ENCODE data around the gene TMPRSS2. TPM values are rescaled to one million over a fixed set of nuclear protein-coding genes. Genes with fewer than 3 reads are reported as not detected.

TMPRSS2 gene
- total RNA-seq: not detected
- long read RNA-seq: 0 reads

DNA sequence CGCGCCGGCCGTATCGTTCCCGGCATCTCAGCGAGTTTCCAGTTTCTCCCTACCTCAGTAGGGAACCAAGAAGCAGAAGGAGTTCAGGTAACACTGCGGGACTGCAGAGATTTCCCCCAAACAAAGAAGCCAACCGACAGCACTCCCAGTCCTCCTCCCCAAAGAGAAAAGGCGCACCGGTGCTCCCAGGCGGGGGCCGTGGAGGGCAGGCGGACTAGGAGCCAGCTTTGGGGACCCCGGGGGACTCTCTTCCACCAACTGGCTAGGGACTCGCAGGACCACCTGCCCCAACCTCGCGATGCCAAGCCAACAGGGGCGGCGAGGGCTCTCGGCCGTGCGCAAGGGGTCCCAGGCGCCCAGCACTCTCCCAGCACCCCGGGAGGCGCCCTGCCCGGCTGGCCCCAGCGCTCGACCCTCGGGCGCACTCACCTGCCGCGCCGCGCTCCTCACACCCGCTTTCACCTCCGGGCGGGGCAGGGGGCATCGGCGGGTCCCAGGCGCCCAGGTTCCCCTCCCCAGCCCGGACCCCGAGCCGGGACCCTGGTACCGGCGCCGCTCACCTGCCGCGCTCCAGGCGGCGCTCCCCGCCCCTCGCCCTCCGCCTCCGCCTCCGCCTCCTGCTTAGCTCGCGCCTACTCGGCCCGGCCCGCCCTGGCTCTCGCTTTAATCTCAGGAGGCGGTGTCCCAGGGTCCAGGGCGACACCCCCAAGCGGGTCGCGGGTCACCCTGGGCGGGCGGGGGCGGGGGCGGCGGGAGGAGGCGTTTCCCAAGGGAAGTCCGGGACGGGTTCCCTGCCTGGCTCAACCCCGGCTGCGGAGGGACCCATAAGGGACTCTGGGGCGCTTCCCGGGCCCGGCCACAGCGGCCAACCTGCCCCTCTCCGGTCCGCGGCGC is at the start of gene TMPRSS2:
Gene TMPRSS2 (minus strand): TSS at position 638 of the 894 bp plus-strand sequence. CDS start 10,025 bp downstream, outside the sequence.
- DNase-seq (ENCODE audit: missing footprints) (no peak), ATAC-seq (no peak)
- intact Hi-C loops (cut with DNase I): no loop called here

DNA sequence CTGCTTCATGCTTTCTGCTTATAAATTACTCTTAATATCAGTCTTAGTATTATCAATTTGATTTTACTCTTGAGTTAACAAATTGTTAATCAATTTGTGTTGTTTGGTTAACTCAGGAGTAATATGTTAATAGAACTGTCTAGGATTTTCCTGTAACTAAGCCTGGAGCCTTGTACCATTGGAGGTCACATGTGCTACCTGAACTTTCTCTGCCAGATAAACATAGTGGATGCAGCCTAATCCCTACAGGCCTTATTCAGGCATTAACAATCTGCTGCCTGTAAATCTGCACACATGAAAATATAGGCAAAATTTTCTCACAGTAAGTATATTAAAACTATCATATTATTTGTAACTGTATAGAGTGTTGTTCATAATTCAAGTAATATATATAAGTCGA is 47.1 kb upstream of the TMPRSS2 start:
- intact Hi-C loops (cut with DNase I): no loop called here
- ATAC-seq: no peak
- DNase-seq (ENCODE audit: missing footprints): no peak

DNA sequence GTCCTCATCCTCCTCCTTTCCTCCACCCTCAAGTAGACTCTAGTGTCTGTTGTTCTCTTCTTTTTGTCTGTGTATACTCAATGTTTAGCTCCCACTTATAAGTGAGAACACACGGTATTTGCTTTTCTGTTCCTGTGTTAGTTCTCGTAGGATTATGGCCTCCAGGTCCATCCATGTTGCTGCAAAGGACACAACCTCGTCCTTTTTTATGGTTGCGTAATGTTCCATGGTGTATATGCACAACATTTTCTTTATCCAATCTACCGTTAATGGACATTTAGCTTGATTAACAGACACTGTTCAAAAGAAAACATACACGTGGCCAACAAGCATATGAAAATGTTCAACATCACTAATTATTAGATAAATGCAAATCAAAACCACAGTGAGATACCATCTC is 44.3 kb upstream of the TMPRSS2 start:
- intact Hi-C loops (cut with DNase I): no loop called here
- DNase-seq (ENCODE audit: missing footprints) (no peak), ATAC-seq (no peak)

DNA sequence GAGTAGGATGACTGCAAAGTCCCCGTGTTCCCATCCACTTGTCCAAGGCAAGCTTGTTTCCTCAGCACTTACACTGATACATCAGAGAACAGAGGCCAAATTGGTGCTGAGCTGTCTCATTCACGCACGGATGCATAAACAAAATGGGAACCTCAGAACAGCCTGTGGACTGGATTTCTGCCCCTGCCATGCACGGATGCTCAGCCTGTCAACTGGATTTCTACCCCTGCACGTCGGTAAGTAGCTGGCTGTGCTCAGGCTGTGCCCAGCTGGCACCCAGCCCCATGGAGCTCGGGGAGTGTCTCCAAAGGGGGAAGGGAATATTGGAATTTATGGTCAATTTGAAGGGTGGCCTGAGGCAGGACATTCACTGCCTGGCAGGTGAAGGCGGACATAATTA is 40.8 kb upstream of the TMPRSS2 start:
- intact Hi-C loops (cut with DNase I): no loop called here

DNA sequence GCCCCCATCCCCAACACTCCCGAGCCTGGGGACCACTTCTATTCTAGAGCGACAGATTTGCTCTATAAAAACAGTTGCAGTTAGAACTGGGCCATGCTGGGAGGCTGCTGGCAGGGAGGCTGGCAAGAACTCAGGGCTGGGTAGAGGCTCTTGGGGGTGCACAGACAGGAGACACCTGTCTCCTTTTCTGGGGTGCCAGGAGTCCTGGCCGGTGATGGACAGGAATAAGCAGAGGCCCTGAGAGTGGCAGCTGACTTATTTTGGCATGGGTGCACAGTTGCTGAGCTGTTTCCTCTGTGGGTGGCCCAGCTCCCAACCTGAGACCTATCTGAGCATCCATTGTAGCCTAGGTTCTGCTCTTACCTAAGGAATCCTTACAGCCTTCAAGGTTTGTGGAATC is 39.2 kb upstream of the TMPRSS2 start:
- no peak for ATAC-seq
- no peak for DNase-seq (ENCODE audit: missing footprints)
- intact Hi-C loops (cut with DNase I): no loop called here

More for the DNA sequence above, 40.8 kb upstream of the TMPRSS2 start:
- DNase-seq (ENCODE audit: missing footprints): no peak
- no peak for ATAC-seq

DNA sequence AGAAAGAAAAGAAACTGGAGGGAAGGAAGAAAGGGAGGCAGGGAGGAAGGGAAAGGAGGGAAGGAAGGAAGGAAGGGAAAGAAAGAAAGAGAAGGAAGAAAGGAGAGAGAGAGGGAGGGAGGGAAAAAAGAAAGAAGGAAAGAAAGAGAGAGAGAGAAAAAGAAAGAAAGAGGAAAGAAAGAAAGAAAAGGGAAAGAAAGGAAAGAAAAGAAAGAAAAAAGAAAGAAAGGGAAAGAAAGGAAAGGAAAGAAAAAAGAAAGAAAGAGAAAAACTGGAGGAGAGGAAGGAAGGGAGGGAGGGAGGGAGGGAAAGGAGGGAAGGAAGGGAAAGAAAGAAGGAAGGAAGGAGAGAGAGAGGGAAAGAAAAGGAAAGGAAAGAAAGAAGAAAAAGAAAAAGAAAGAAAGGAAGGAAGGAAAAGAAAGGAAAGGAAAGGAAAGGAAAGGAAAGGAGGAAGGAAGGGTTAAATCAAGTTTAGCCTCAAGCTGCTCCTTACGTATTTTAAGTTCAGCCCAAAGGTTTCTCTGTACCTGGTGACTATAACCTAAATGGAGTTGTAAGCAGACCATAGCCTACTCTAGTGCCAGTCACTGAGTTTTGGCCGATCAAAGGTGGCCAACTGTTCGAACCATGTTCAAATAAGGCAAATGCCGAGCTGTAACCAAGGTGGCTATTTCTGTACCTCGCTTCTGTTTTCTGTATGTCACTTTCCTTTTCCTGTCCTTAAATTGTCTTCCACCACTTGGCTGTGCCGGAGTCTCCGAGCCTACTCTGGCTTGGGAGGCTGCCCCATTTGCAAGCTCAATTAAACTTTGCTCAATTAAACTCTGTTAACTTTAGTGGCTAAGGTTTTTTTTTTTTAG is 37.8 kb upstream of the TMPRSS2 start:
- ATAC-seq (no peak), DNase-seq (ENCODE audit: missing footprints) (no peak)
- intact Hi-C loops (cut with DNase I): no loop called here

DNA sequence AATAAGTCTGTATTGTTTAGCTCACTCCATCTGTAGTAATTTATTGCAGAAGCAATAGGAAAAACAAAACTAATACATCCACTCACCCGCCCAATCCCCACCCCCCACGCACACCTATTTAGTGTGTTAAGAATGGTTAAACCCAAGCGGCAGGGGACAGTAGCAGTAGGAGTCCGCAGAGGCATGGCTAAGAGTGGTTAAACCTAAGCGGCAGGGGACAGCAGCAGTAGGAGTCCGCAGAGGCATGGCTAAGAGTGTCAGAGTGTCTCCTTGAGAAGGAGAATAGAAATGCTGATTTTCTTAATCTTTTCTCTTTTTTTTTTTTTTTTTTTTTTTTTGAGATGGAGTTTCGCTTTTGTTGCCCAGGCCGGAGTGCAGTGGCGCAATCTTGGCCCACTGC is 34.8 kb upstream of the TMPRSS2 start:
- ATAC-seq (no peak), DNase-seq (ENCODE audit: missing footprints) (no peak)
- intact Hi-C loops (cut with DNase I): no loop called here

DNA sequence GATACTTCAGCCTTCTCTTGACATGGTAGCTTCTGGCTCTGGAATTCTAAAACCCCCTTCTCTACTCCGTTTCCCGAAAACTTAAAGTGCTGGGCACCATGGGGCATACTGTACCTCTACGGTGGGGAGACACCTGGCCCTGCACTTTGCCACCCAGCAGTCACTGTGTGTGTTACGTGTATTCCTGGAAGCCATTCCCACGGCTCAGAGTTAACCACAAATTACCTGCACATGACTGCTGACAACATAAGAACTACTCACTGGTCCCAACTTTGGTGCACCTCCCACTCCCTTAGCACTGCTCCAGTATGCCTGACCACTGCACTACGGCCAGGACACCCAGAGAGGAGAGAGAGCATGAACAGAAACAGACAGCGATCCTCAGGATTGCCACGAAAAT is 29.4 kb upstream of the TMPRSS2 start:
- intact Hi-C loops (cut with DNase I): no loop called here
- ATAC-seq: no peak

DNA sequence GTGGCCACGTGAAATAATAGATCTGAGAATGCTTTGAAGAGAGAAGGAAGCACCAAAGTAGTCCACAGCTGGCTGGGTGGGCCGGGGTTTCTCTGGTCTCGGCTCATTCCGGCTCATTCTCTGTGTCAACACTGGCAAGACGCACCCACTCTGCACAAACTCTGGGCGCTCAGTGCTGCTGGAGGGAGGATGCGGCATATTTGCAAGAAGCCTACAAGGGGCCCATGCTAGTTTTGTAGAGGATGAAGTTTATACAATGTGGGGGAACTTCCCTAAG is 28.8 kb upstream of the TMPRSS2 start:
- no peak for DNase-seq (ENCODE audit: missing footprints)
- no peak for ATAC-seq
- intact Hi-C loops (cut with DNase I): no loop called here

More for the DNA sequence above, 29.4 kb upstream of the TMPRSS2 start:
- no peak for DNase-seq (ENCODE audit: missing footprints)

DNA sequence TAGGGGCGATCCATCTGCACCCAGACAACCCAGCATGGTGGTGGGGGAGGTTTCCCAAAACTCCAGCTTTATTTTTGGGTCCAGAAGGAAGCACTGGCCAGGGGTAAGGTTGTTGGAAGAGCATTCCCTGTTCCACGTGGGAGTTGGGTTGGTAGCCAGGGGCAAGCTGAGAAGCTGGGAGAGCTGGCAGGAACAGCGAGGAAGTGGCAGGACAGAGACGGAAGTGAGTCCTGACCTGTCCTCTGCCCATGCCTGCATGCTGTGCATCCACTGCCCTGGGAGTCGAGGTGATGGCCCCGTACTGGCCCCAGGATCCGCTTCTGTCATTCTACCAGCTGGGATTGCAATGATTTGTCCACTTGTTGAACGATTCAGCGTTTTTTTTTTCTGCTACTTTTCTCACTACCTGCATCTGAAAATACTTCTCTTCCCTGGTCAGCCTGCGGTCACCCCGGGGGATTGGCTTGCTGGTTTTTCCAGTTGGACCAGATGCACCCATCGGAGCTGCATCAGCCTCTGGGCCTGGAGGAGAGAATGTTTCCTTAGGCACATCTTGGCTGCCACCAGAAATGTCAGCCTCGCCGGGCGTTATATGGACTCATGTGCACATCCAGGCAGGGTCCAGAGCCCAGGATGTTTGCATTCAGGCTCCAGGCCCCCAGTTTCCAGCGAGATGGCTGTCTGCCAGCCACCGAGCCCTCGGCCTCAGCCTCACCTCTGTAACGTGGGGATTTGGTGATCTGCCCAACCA is 28.3 kb upstream of the TMPRSS2 start:
- ATAC-seq (no peak), DNase-seq (ENCODE audit: missing footprints) (no peak)
- intact Hi-C loops (cut with DNase I): no loop called here

DNA sequence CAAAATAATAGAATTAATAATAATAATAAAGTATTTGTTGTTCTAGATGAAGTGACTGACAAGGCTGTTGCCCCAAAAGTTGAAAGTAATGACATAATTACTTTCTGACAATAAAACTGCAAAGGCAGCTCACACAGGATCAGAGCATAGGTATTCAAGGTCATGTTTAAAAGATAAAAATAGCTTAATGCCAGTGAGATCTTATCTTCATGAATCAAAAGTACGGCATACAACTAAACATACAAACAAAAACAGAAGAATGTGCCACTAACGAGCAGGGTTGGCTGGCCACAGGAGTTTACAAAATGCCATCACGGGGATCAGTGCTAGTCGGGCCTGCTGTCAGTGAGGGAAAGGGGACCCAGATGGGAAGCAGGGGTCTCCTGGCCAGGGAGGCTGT is 22.4 kb upstream of the TMPRSS2 start:
- ATAC-seq (no peak), DNase-seq (ENCODE audit: missing footprints) (no peak)
- intact Hi-C loops (cut with DNase I): no loop called here

DNA sequence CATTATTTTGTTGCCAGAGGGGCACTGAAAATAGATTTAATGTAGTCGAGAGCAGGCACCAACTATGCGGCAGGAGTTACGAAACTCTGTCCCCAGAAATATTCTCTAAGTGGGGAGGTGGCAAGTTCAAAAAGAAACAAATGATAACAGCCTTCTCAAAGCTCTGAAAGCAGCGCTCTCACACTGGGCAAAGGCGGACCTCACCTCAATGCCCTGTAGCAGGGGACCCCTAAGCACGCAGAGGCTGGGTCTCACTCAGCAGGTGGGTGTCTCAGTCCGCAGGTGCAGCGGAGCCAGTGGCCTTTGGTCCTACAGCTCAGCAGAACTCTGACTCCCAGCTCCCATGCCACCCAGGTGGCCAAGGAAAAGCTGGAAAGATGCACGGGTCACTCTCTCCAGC is 21.8 kb upstream of the TMPRSS2 start:
- intact Hi-C loops (cut with DNase I): no loop called here
- no peak for ATAC-seq
- no peak for DNase-seq (ENCODE audit: missing footprints)

DNA sequence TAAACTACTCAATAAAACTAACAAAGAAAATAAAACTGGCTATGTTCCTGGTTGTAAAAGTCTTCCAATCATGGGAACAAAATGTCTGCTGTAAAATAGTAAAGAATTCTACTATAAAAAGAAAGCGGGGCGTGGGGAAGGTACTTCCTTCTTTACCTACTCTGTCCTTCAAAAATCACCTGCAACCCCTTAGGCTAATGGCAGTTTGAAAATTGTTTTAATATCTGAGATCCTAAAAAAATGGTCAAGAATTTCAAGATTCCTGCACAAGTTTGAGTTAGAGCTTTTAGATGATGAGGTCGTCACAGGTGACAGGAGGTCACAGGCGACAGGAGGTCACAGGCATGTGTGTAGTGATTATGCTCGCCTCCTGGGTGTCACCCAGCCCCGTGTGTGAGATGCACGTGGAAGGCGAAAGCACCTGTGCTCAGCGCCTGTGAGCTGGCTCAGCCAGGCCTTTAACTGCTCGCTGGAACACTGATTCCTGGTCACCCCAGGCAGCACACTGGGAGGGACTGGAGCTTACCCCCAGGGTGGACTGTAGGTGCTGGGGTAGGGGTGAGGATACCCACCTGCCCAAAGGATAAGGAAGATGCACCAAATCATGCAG is 18.6 kb upstream of the TMPRSS2 start:
- DNase-seq (ENCODE audit: missing footprints) (no peak), ATAC-seq (no peak)
- intact Hi-C loops (cut with DNase I): no loop called here

DNA sequence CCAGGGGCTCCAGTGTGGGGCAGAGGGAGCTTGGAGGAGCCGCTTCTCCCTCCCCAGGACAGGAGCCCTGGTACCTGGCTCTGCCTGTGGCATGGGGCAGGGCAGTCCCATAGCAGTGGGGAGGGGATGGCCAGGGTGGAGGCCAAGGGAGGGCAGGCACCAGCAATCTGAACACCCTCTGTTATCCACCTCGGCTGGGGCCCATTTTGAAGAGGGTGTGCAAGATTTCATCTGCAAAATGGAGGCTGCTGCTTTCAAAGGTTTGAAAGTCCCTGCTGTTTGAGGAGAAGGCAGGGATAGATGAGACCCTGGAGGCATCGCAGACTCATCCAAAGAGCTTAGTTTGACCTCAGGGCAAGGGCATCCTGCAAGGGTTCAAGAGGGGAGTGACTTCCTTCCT is 15.2 kb upstream of the TMPRSS2 start:
- intact Hi-C loops (cut with DNase I): no loop called here
- no peak for DNase-seq (ENCODE audit: missing footprints)
- ATAC-seq: no peak

DNA sequence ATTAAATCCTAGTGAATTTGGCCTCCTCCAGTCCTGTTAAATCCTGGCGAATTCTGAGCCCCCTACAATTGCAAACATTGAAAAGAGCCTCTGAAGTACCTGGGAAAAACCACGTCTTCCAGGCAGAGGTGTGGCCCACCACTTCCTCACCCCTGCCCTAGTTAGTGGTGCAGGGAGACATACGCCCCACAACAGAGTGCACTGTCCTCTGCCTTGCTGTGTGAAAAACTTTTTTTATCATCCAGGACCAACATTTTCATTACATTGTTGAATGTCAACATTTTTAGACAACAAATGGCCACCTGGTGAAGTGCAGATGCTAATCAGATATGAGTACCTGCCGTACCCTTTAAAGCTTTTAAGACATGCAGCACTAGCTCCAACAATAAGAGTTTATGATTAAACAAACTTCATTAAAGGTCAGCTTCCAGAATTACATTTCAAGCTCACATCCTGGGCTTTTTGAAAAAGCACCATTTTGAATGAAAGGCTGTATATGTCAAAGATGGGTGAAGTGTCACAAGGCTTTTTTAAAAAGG is 13.6 kb upstream of the TMPRSS2 start:
- no peak for ATAC-seq
- intact Hi-C loops (cut with DNase I): no loop called here
- DNase-seq (ENCODE audit: missing footprints): no peak

DNA sequence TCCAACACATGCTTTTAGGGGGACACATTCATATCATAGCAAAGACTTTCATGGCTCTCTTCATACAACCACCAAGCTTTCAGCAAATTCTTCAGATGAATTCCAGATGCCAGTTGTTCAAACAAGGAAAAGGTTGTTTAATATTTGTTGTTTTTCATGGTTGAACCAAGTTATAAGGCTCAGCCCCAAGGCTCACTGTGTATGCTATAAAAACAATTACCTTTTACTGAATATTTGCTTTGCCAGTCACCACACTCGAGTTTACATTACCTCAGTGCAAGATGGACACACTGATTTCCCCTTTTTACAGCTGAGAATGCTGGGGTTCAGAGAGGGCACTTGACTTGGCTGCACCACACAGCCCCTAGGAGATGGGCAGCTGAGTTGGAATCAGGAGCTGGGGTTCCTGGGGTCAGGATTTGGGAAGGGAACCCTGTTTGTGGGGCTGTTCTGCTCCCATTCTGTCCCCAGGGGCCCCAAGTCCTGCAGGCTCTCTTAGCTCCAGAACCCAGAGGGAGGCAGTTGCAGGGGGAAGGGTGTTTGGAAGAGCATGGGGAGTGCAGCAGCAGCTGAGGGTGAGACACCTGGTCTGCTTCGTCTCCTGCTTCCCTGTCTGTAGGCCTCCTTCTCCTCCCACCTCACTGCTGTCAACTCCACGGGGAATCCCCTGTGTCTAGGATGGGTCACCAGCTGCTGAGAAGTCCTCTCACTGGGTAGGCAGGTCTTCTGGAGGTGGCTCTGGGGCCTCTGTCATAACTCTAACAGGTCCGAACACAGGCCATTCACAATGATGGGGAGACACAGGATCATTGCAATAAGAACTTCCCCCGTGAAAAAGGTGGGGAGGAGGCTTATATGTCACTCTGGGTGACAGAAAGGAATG is 12.8 kb upstream of the TMPRSS2 start:
- DNase-seq (ENCODE audit: missing footprints): no peak
- intact Hi-C loops (cut with DNase I): no loop called here
- ATAC-seq: no peak

DNA sequence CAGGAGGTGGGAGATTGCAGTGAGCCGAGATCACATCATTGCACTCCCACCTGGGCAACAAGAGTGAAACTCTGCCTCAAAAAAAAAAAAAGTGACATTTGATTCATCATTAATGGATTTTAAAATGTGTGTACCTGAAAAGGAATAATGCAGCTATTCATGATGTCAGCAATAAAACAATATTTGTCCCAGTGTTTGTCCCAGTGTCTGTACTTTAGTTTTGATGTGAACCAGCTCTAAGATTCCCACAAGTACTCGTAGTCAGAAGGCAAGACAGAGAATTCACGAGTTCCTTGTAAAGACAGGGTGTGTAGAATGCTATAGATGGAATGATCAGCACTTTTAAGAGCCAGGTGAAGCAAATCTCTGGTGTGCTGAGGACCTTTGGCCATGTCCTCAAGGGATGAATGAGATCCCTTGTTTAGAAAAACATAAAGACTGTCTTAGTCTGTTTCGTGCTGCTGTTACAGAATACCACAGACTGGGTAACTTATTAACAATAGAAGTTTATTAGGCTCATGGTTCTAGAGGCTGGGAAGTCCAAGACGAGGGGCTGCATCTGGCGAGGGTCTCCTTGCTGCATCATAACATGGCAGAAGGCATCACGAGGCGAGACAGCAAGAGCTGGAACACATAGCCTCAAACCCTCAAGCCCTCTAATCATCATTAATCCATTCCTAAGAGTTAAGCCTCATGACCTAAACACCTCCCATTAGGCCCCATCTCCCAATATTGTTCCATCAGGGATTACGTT is 12.0 kb upstream of the TMPRSS2 start:
- no peak for DNase-seq (ENCODE audit: missing footprints)
- intact Hi-C loops (cut with DNase I): no loop called here
- no peak for ATAC-seq
